ENCODE measurements around the gene CSGALNACT2. TPM values are rescaled to one million over a fixed set of nuclear protein-coding genes. Genes with fewer than 3 reads are reported as not detected.
A peak's percentile ranks its signal among the peaks of the same experiment; 100 is the strongest.

Gene CSGALNACT2
- total RNA-seq, 1 experiment from 2014 or later = 22.3 TPM

DNA sequence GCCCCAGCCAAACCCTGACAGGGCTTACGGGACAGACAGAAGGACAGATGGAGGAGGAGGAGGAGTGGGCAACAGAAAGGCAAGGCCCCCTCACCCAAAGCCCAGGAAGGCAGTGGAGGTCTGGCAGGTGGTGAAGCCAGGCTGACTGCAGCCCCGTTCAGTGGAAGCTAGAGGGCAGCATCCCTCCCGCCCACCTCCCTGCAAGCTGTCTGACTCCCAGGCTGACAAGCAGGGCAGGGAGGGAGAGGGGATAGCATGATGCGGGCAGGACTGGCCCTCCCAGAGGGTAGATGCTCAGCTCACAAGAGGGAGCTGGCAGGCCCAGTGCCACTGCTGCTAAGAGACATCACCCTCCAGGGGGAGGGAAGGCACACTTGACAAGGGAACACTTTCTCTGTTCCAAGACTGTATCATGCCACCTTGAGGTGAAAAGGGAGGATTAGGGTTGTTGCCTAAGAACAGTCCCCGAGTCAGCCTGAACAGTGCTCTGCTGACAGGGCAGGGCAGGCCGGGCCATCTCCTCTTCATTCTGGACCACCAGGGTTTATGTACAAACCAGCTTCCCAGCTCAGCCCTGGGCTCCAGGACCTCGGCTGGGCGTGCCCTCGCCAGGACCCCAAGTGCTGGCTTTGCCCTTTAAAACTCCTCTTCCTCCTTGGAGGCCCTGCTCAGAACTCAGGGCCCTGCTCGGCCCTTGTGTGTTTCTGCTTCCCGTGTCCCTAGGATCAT lies 66.9 kb downstream of the CSGALNACT2 start:
- POLR2A ChIA-PET = no interaction called here
- intact Hi-C loops (cut with micrococcal nuclease; ENCODE audit: unreplicated experiment) = no loop called here
- TF ChIP-seq TCF7L2 (IDR thresholded peaks at IDR 0.05; ENCODE audit: low read depth, low read length) = no peak
- no peak for TF ChIP-seq POLR2AphosphoS5 (IDR thresholded peaks at IDR 0.05; ENCODE audit: low read depth, low read length)
- TF ChIP-seq SIN3A (IDR thresholded peaks at IDR 0.05; ENCODE audit: borderline replicate concordance, insufficient read depth, low read depth, low read length) = no peak
- 0 out of 4 replicates have a peak, but pooled peaks of 1 of the 2 experiments have one; percentile 36 for TF ChIP-seq REST (IDR thresholded peaks at IDR 0.05; ENCODE audit: insufficient read depth in 1 of 2, low read depth in 2 of 2, low read length in 1 of 2)
- TF ChIP-seq, protein P1, sequence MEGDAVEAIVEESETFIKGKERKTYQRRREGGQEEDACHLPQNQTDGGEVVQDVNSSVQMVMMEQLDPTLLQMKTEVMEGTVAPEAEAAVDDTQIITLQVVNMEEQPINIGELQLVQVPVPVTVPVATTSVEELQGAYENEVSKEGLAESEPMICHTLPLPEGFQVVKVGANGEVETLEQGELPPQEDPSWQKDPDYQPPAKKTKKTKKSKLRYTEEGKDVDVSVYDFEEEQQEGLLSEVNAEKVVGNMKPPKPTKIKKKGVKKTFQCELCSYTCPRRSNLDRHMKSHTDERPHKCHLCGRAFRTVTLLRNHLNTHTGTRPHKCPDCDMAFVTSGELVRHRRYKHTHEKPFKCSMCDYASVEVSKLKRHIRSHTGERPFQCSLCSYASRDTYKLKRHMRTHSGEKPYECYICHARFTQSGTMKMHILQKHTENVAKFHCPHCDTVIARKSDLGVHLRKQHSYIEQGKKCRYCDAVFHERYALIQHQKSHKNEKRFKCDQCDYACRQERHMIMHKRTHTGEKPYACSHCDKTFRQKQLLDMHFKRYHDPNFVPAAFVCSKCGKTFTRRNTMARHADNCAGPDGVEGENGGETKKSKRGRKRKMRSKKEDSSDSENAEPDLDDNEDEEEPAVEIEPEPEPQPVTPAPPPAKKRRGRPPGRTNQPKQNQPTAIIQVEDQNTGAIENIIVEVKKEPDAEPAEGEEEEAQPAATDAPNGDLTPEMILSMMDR (IDR thresholded peaks at IDR 0.05) = peak; percentile 99
- ATAC-seq = peak; percentile 73
- no peak overlapping the region for H3K27ac ChIP-seq (ENCODE audit: low read length)
- no peaks in the 10 kb centered on the region for H3K27me3 ChIP-seq (ENCODE audit: control insufficient read depth, insufficient read depth, low read length)
- no peaks in the 10 kb centered on the region for H3K9me3 ChIP-seq (ENCODE audit: control insufficient read depth, insufficient read depth, low read depth, low read length)
- CTCF ChIA-PET = interaction anchor here (0.5 to 2.3 kb wide), 17 partner anchors 9 to 231 kb away, joined by 3 to 15 read pairs (median 3); no protein-coding TSS in a partner anchor
- in situ Hi-C loops (cut with HindIII; ENCODE audit: low pct_unique_long_range_greater_than_20kb, low sequenced_read_pairs) = no loop called here
- no peak overlapping the region for H3K4me3 ChIP-seq (ENCODE audit: low read depth in 2 of 2, low read length in 2 of 2)
- peaks cover 5% of the 10 kb centered on the region; the same call in 1 of the 2 replicates for H3K36me3 ChIP-seq (ENCODE audit: control insufficient read depth, insufficient read depth, low read length)
- BruUV-seq (replicated peaks) = no TSS peak
- peak; percentile 72 for DNase-seq (ENCODE audit: low read depth, low spot score)
- H3K4me1 ChIP-seq (ENCODE audit: control insufficient read depth, insufficient read depth, low read length) = peaks cover 9% of the 10 kb centered on the region

DNA sequence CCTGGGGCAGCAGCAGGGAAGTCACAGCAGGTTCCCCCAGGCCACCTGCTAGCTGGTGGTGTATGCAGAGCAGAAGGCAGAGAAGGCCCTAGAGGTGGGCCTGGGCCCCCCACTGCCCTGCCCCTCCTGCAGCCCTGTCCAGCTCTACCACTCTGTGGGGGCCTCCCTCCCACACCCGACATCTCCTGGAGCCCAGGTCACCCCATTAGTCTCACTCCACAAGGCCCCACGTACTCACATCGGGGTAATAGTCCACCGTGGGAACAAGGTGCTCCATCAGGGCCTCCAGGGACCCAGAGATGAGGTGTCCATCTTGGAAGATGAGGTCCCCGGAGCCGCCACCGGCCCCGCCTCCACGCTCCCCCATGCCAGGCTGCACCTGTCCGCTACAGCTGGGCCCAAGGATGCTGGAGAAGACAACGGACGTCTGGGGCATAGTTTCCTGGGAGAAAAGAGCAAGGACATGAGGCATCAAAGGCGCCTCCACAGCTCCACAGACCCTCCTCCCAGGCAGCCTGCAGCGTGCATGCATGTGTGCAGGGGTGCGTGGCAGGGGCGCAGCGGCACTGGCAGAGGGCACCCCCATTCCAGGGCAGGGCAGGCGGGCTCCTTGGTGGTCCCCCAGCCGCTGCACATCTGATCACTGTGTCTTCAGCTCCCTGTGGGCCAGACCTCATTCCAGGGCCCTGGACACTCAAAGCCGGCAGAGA lies 67.6 kb downstream of the CSGALNACT2 start:
- Histone ChIP-seq H3K9me3 (ENCODE audit: control insufficient read depth, insufficient read depth, low read depth, low read length) (no peaks in the 10 kb centered on the region), H3K27ac (ENCODE audit: low read length) (no peak overlapping the region), H3K27me3 (ENCODE audit: control insufficient read depth, insufficient read depth, low read length) (no peaks in the 10 kb centered on the region), H3K4me1 (ENCODE audit: control insufficient read depth, insufficient read depth, low read length) (peaks cover 13% of the 10 kb centered on the region), H3K4me3 (ENCODE audit: low read depth in 2 of 2, low read length in 2 of 2) (no peak overlapping the region), H3K36me3 (ENCODE audit: control insufficient read depth, insufficient read depth, low read length) (peaks cover 5% of the 10 kb centered on the region; the same call in 1 of the 2 replicates)
- TF ChIP-seq POLR2AphosphoS5 (IDR thresholded peaks at IDR 0.05; ENCODE audit: low read depth, low read length) (no peak), REST (IDR thresholded peaks at IDR 0.05; ENCODE audit: insufficient read depth in 1 of 2, low read depth in 2 of 2, low read length in 1 of 2) (no peak), SIN3A (IDR thresholded peaks at IDR 0.05; ENCODE audit: borderline replicate concordance, insufficient read depth, low read depth, low read length) (no peak), TCF7L2 (IDR thresholded peaks at IDR 0.05; ENCODE audit: low read depth, low read length) (no peak)
- TF ChIP-seq, protein P1 (IDR thresholded peaks at IDR 0.05) = no peak
- no TSS peak for BruUV-seq (replicated peaks)
- intact Hi-C loops (cut with micrococcal nuclease; ENCODE audit: unreplicated experiment) (no loop called here), in situ Hi-C loops (cut with HindIII; ENCODE audit: low pct_unique_long_range_greater_than_20kb, low sequenced_read_pairs) (no loop called here)
- DNase-seq (ENCODE audit: low read depth, low spot score) (no peak), ATAC-seq (no peak)
- ChIA-PET CTCF (interaction anchor here (0.6 to 2.1 kb wide), 3 partner anchors 39 to 143 kb away, joined by 3 to 13 read pairs (median 3); no protein-coding TSS in a partner anchor), POLR2A (no interaction called here)

All from Panc1 (cell line).